Neural progenitor cell (in vitro differentiated cells): ENCODE measurements around the gene CEP57L1. TPM values are rescaled to one million over a fixed set of nuclear protein-coding genes. Genes with fewer than 3 reads are reported as not detected.

Source experiments
- DNase-seq: peaks from one replicate; pipeline ENCODE4 v3.0.0-alpha.2; 2016; ENCODE audit warnings: low spot score
- H2AFZ ChIP-seq: fragments of 200-600 bp; sonication (generic); replicated peaks from 2 replicates; pipeline ENCODE4 v1.6.1; 2016; ENCODE audit warnings: antibody characterized with exemption
- H3F3A ChIP-seq: fragments of 200-600 bp; sonication (generic); 2 replicates; pipeline ENCODE4 v1.6.1; 2016; ENCODE audit warnings: antibody characterized with exemption, low read depth
- H3K27ac ChIP-seq: fragments of 200-600 bp; sonication (generic); 2 replicates; pipeline ENCODE4 v1.5.1; 2016; ENCODE audit warnings: mild to moderate bottlenecking
- H3K27me3 ChIP-seq: fragments of 200-600 bp; sonication (generic); 2 replicates; pipeline ENCODE4 v1.6.1; 2016; ENCODE audit warnings: mild to moderate bottlenecking, moderate library complexity
- H3K36me3 ChIP-seq: fragments of 200-600 bp; sonication (generic); 2 replicates; pipeline ENCODE4 v1.5.1; 2016
- H3K4me1 ChIP-seq: fragments of 200-600 bp; sonication (generic); 2 replicates; pipeline ENCODE4 v1.6.1; 2016; ENCODE audit warnings: mixed run types
- H3K4me2 ChIP-seq: fragments of 200-600 bp; sonication (generic); 2 replicates; pipeline ENCODE4 v1.6.1; 2016
- H3K4me3 ChIP-seq: fragments of 200-600 bp; sonication (generic); 2 replicates; pipeline ENCODE4 v1.5.1; 2016
- H3K79me2 ChIP-seq: fragments of 200-600 bp; sonication (generic); 2 replicates; pipeline ENCODE4 v1.6.1; 2016; ENCODE audit warnings: low read depth
- H3K9ac ChIP-seq: fragments of 200-600 bp; sonication (generic); 2 replicates; pipeline ENCODE4 v1.6.1; 2016
- H3K9me3 ChIP-seq: fragments of 200-600 bp; sonication (generic); 2 replicates; pipeline ENCODE4 v1.5.1; 2016; ENCODE audit warnings: low read depth
- H4K20me1 ChIP-seq: fragments of 200-600 bp; sonication (generic); 2 replicates; pipeline ENCODE4 v1.6.1; 2016; ENCODE audit warnings: low read depth
- H3K27ac Mint-ChIP-seq: 3 replicates; pipeline ENCODE4 v1.8.0; 2021; ENCODE audit warnings: mixed read lengths
- H3K27me3 Mint-ChIP-seq: 2 replicates; pipeline ENCODE4 v1.8.0; 2022; ENCODE audit warnings: low read depth, mild to moderate bottlenecking, inconsistent platforms, moderate library complexity, mixed read lengths; ENCODE audit not compliant: insufficient read depth
- H3K36me3 Mint-ChIP-seq: 3 replicates; pipeline ENCODE4 v1.8.0; 2021; ENCODE audit warnings: mixed read lengths
- H3K4me1 Mint-ChIP-seq: 3 replicates; pipeline ENCODE4 v1.8.0; 2021; ENCODE audit warnings: mixed read lengths
- H3K4me3 Mint-ChIP-seq: 3 replicates; pipeline ENCODE4 v1.8.0; 2021; ENCODE audit warnings: mild to moderate bottlenecking, moderate library complexity, mixed read lengths
- H3K9me3 Mint-ChIP-seq: 3 replicates; pipeline ENCODE4 v1.8.0; 2020; ENCODE audit warnings: mixed read lengths
- CTCF ChIP-seq: fragments of 200-600 bp; sonication (generic); IDR thresholded peaks from 2 replicates; pipeline ENCODE4 v1.5.1; 2017; ENCODE audit warnings: antibody characterized with exemption, mild to moderate bottlenecking
- EZH2 ChIP-seq: fragments of 200-600 bp; sonication (generic); IDR thresholded peaks from 2 replicates; pipeline ENCODE4 v1.6.1; 2017; ENCODE audit warnings: antibody characterized with exemption, mild to moderate bottlenecking, moderate library complexity
- EZH2phosphoT487 ChIP-seq: fragments of 200-600 bp; sonication (generic); IDR thresholded peaks from 2 replicates; pipeline ENCODE4 v1.6.1; 2017; ENCODE audit warnings: antibody characterized with exemption
- total RNA-seq: library from RNA; depleted of rRNA; stranded (reverse); fragments of >200 nt; gene quantifications from 2 replicates; pipeline ENCODE4 v1.2.3, GENCODE V29; 2015; ENCODE audit warnings: low replicate concordance

Gene CEP57L1
- total RNA-seq, 1 donor from 2014 or later: 68.0 TPM

- TF ChIP-seq EZH2 (no peak), EZH2phosphoT487 (no peak), CTCF (peak; percentile 80)
- Histone ChIP-seq H3F3A (peaks cover 3% of the 10 kb centered on the region), H3K9ac (no peak overlapping the region), H3K4me3 (no peak overlapping the region), H3K4me1 (no peaks in the 10 kb centered on the region), H3K4me2 (no peak overlapping the region), H3K27ac (no peak overlapping the region), H3K36me3 (no peaks in the 10 kb centered on the region), H2AFZ (no peak overlapping the region), H3K9me3 (no peaks in the 10 kb centered on the region), H3K79me2 (no peaks in the 10 kb centered on the region), H3K27me3 (no peaks in the 10 kb centered on the region), H4K20me1 (no peaks in the 10 kb centered on the region)
- Mint-ChIP-seq H3K36me3 (no peaks in the 10 kb centered on the region), H3K9me3 (no peaks in the 10 kb centered on the region), H3K27me3 (no peaks in the 10 kb centered on the region), H3K4me3 (no peak overlapping the region), H3K27ac (no peak overlapping the region), H3K4me1 (no peaks in the 10 kb centered on the region)
- DNase-seq: peak; percentile 83
Observed at GRCh38 chr6:109073344-109074132, 21.8 kb upstream of the CEP57L1 start.

- TF ChIP-seq EZH2 (no peak), EZH2phosphoT487 (no peak), CTCF (no peak)
- no peaks in the 10 kb centered on the region for H3K36me3 ChIP-seq
- no peak for DNase-seq
- Mint-ChIP-seq H3K27ac (no peak overlapping the region), H3K4me3 (no peak overlapping the region), H3K4me1 (no peaks in the 10 kb centered on the region), H3K27me3 (no peaks in the 10 kb centered on the region), H3K9me3 (no peaks in the 10 kb centered on the region), H3K36me3 (no peaks in the 10 kb centered on the region)
- no peaks in the 10 kb centered on the region for H3K9me3 ChIP-seq
- H3K79me2 ChIP-seq: no peaks in the 10 kb centered on the region
- no peak overlapping the region for H2AFZ ChIP-seq
- no peak overlapping the region for H3K4me2 ChIP-seq
- H3K27ac ChIP-seq: no peak overlapping the region
- H3K4me1 ChIP-seq: no peaks in the 10 kb centered on the region
- H4K20me1 ChIP-seq: no peaks in the 10 kb centered on the region
- H3K4me3 ChIP-seq: no peak overlapping the region
- peaks cover 3% of the 10 kb centered on the region for H3F3A ChIP-seq
- no peaks in the 10 kb centered on the region for H3K27me3 ChIP-seq
- no peak overlapping the region for H3K9ac ChIP-seq
Observed at GRCh38 chr6:109074133-109074415, 21.2 kb upstream of the CEP57L1 start.

- H3K4me1 ChIP-seq: no peaks in the 10 kb centered on the region
- H3K4me2 ChIP-seq: no peak overlapping the region
- H3K9ac ChIP-seq: no peak overlapping the region
- Mint-ChIP-seq H3K27ac (no peak overlapping the region), H3K36me3 (no peaks in the 10 kb centered on the region), H3K27me3 (no peaks in the 10 kb centered on the region), H3K9me3 (no peaks in the 10 kb centered on the region), H3K4me3 (no peak overlapping the region), H3K4me1 (peaks cover 13% of the 10 kb centered on the region)
- H3K36me3 ChIP-seq: no peaks in the 10 kb centered on the region
- H3K27ac ChIP-seq: no peak overlapping the region
- H3K79me2 ChIP-seq: no peaks in the 10 kb centered on the region
- H3F3A ChIP-seq: peaks cover 3% of the 10 kb centered on the region
- no peak for TF ChIP-seq CTCF
- TF ChIP-seq EZH2phosphoT487: no peak
- no peak for TF ChIP-seq EZH2
- H4K20me1 ChIP-seq: no peaks in the 10 kb centered on the region
- no peaks in the 10 kb centered on the region for H3K9me3 ChIP-seq
- no peaks in the 10 kb centered on the region for H3K27me3 ChIP-seq
- H2AFZ ChIP-seq: no peak overlapping the region
- DNase-seq: no peak
- no peak overlapping the region for H3K4me3 ChIP-seq
Observed at GRCh38 chr6:109075934-109076333, 19.4 kb upstream of the CEP57L1 start.
